Mononuclear cell (primary cell): ENCODE results near the gene EHF. TPM values are rescaled to one million over a fixed set of nuclear protein-coding genes. Genes with fewer than 3 reads are reported as not detected.

Experiments used
- H3K27me3 ChIP-seq: 2 replicates; pipeline ENCODE4 v1.6.0; 2011; ENCODE audit warnings: low read length, control low read depth; ENCODE audit not compliant: insufficient read depth
- H3K4me1 ChIP-seq: 2 replicates; pipeline ENCODE4 v1.5.1; 2011; ENCODE audit warnings: mild to moderate bottlenecking, low read length, control low read depth; ENCODE audit not compliant: insufficient read depth
- H3K4me3 ChIP-seq: 2 replicates; pipeline ENCODE4 v1.5.1; 2011; ENCODE audit warnings: mild to moderate bottlenecking, low read length, moderate library complexity
- H3K9me3 ChIP-seq: 2 replicates; pipeline ENCODE4 v1.5.1; 2011; ENCODE audit warnings: low read depth, mild to moderate bottlenecking, control low read depth, low read length
- total RNA-seq: library from RNA; depleted of rRNA; stranded (reverse); fragments of >200 nt; gene quantifications from one replicate; pipeline ENCODE4 v1.2.3, GENCODE V29; 2012

EHF gene
- total RNA-seq, 1 donor, result 0.10 TPM

GRCh38 chr11:34627197-34627596 lies 6.3 kb downstream of the EHF start:
- Histone ChIP-seq H3K27me3 (peaks cover 1% of the 10 kb centered on the region), H3K9me3 (no peaks in the 10 kb centered on the region), H3K4me1 (no peaks in the 10 kb centered on the region), H3K4me3 (no peak overlapping the region)

GRCh38 chr11:34629711-34630110 lies 8.8 kb downstream of the EHF start:
- H3K4me3 ChIP-seq, result no peak overlapping the region
- H3K9me3 ChIP-seq, result no peaks in the 10 kb centered on the region
- H3K4me1 ChIP-seq, result peaks cover 17% of the 10 kb centered on the region
- no peaks in the 10 kb centered on the region for H3K27me3 ChIP-seq

GRCh38 chr11:34630544-34630943 lies 9.7 kb downstream of the EHF start:
- no peaks in the 10 kb centered on the region for H3K9me3 ChIP-seq
- peaks cover 20% of the 10 kb centered on the region for H3K4me1 ChIP-seq

GRCh38 chr11:34631297-34631696 lies 10.4 kb downstream of the EHF start:
- Histone ChIP-seq H3K9me3 (no peaks in the 10 kb centered on the region), H3K27me3 (no peaks in the 10 kb centered on the region), H3K4me3 (no peak overlapping the region), H3K4me1 (peaks cover 20% of the 10 kb centered on the region)

More at GRCh38 chr11:34630544-34630943, 9.7 kb downstream of the EHF start:
- no peak overlapping the region for H3K4me3 ChIP-seq
- no peaks in the 10 kb centered on the region for H3K27me3 ChIP-seq

- Histone ChIP-seq H3K4me3 (no peak overlapping the region), H3K4me1 (peaks cover 20% of the 10 kb centered on the region), H3K27me3 (no peaks in the 10 kb centered on the region), H3K9me3 (no peaks in the 10 kb centered on the region)
Measured at GRCh38 chr11:34631737-34632104, 10.8 kb downstream of the EHF start.

GRCh38 chr11:34632105-34632791 lies 11.4 kb downstream of the EHF start:
- H3K9me3 ChIP-seq, result no peaks in the 10 kb centered on the region
- H3K4me1 ChIP-seq, result peaks cover 20% of the 10 kb centered on the region
- H3K27me3 ChIP-seq, result no peaks in the 10 kb centered on the region
- no peak overlapping the region for H3K4me3 ChIP-seq

- no peaks in the 10 kb centered on the region for H3K9me3 ChIP-seq
- no peaks in the 10 kb centered on the region for H3K27me3 ChIP-seq
- H3K4me1 ChIP-seq, result peaks cover 20% of the 10 kb centered on the region
- H3K4me3 ChIP-seq, result no peak overlapping the region
Measured at GRCh38 chr11:34633640-34633989, 12.7 kb downstream of the EHF start.

GRCh38 chr11:34633990-34634693 lies 13.2 kb downstream of the EHF start:
- peaks cover 20% of the 10 kb centered on the region for H3K4me1 ChIP-seq
- H3K9me3 ChIP-seq, result no peaks in the 10 kb centered on the region
- no peaks in the 10 kb centered on the region for H3K27me3 ChIP-seq
- no peak overlapping the region for H3K4me3 ChIP-seq

GRCh38 chr11:34634694-34635062 lies 13.8 kb downstream of the EHF start:
- Histone ChIP-seq H3K4me3 (no peak overlapping the region), H3K4me1 (peaks cover 20% of the 10 kb centered on the region), H3K27me3 (no peaks in the 10 kb centered on the region), H3K9me3 (no peaks in the 10 kb centered on the region)

GRCh38 chr11:34636127-34636526 lies 15.2 kb downstream of the EHF start:
- Histone ChIP-seq H3K27me3 (no peaks in the 10 kb centered on the region), H3K4me3 (no peak overlapping the region), H3K9me3 (no peaks in the 10 kb centered on the region), H3K4me1 (peaks cover 20% of the 10 kb centered on the region)

- Histone ChIP-seq H3K9me3 (no peaks in the 10 kb centered on the region), H3K4me1 (peaks cover 20% of the 10 kb centered on the region), H3K27me3 (no peaks in the 10 kb centered on the region), H3K4me3 (no peak overlapping the region)
Measured at GRCh38 chr11:34637303-34637702, 16.4 kb downstream of the EHF start.

GRCh38 chr11:34638897-34639296 lies 18.0 kb downstream of the EHF start:
- Histone ChIP-seq H3K4me1 (peaks cover 11% of the 10 kb centered on the region), H3K4me3 (no peak overlapping the region), H3K9me3 (no peaks in the 10 kb centered on the region), H3K27me3 (no peaks in the 10 kb centered on the region)

GRCh38 chr11:34639545-34639944 lies 18.7 kb downstream of the EHF start:
- Histone ChIP-seq H3K9me3 (no peaks in the 10 kb centered on the region), H3K4me1 (peaks cover 5% of the 10 kb centered on the region), H3K4me3 (no peak overlapping the region), H3K27me3 (no peaks in the 10 kb centered on the region)

GRCh38 chr11:34640050-34640923 lies 19.4 kb downstream of the EHF start:
- Histone ChIP-seq H3K9me3 (no peaks in the 10 kb centered on the region), H3K27me3 (no peaks in the 10 kb centered on the region), H3K4me1 (no peaks in the 10 kb centered on the region), H3K4me3 (no peak overlapping the region)

- Histone ChIP-seq H3K27me3 (no peaks in the 10 kb centered on the region), H3K4me3 (no peak overlapping the region), H3K4me1 (no peaks in the 10 kb centered on the region), H3K9me3 (no peaks in the 10 kb centered on the region)
Measured at GRCh38 chr11:34640924-34641275, 20.0 kb downstream of the EHF start.
